ENCODE data around the gene LPP.

DNA sequence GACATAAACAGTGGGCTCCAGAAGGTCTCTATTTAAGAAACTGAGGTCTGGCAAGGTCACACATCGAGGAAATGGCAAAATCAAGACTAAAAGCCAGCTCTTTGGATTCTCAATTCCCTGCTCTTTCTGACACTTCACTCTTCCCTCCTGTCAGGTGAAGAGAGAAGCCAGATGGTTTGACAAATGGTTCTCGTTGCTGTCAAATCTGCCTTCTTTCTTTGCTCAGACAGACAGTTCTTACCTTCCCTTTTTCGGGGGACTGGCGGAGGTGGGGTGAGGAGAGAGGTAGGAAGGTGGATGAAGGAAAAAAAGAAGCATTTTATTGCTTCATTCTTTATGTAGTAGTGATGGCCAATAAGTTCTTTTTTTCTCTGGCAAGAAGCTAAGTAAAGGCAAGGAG is 133.4 kb downstream of the LPP start:
- TF ChIP-seq, protein P1, sequence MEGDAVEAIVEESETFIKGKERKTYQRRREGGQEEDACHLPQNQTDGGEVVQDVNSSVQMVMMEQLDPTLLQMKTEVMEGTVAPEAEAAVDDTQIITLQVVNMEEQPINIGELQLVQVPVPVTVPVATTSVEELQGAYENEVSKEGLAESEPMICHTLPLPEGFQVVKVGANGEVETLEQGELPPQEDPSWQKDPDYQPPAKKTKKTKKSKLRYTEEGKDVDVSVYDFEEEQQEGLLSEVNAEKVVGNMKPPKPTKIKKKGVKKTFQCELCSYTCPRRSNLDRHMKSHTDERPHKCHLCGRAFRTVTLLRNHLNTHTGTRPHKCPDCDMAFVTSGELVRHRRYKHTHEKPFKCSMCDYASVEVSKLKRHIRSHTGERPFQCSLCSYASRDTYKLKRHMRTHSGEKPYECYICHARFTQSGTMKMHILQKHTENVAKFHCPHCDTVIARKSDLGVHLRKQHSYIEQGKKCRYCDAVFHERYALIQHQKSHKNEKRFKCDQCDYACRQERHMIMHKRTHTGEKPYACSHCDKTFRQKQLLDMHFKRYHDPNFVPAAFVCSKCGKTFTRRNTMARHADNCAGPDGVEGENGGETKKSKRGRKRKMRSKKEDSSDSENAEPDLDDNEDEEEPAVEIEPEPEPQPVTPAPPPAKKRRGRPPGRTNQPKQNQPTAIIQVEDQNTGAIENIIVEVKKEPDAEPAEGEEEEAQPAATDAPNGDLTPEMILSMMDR (conservative IDR thresholded peaks at IDR 0.05): no peak
- TF ChIP-seq EZH2 (IDR thresholded peaks at IDR 0.05; ENCODE audit: low read depth): no peak

Data from PC-9 (cell line).